ENCODE results near the gene NALCN. TPM values are rescaled to one million over a fixed set of nuclear protein-coding genes. Genes with fewer than 3 reads are reported as not detected.
A peak's percentile ranks its signal among the peaks of the same experiment; 100 is the strongest.

NALCN gene
- total RNA-seq, 6 experiments from 2014 or later = 0.09 to 0.81 (median 0.25) TPM

- 55% methylated on average over 2 of the region's 2 CpGs for WGBS (ENCODE audit: insufficient coverage, low coverage, low lambda C conversion rate, missing lambda C conversion rate)
- TF ChIP-seq POLR2A (IDR thresholded peaks at IDR 0.05) = no peak
- no peak for TF ChIP-seq CTCF (IDR thresholded peaks at IDR 0.05)
- no peaks in the 10 kb centered on the region for H3K36me3 ChIP-seq
- no peaks in the 10 kb centered on the region for H3K9me3 ChIP-seq
- intact Hi-C loops (cut with DNase I) = no loop called here
- H3K4me3 ChIP-seq = no peak overlapping the region
- no peaks in the 10 kb centered on the region for H3K4me1 ChIP-seq
- no peak overlapping the region for H3K27ac ChIP-seq
- ATAC-seq = no peak
- DNase-seq = no peak
- no peaks in the 10 kb centered on the region for H3K27me3 ChIP-seq
These were observed 154.0 kb downstream of the NALCN start for GRCh38 chr13:101262306-101262705.

- intact Hi-C loops (cut with DNase I) = no loop called here
- Histone ChIP-seq H3K27ac (no peak overlapping the region), H3K36me3 (no peaks in the 10 kb centered on the region), H3K27me3 (no peaks in the 10 kb centered on the region), H3K9me3 (no peaks in the 10 kb centered on the region), H3K4me1 (no peaks in the 10 kb centered on the region), H3K4me3 (no peak overlapping the region)
- DNase-seq (no peak), ATAC-seq (no peak)
- TF ChIP-seq POLR2A (IDR thresholded peaks at IDR 0.05) = no peak
- no peak for TF ChIP-seq CTCF (IDR thresholded peaks at IDR 0.05)
- 87% methylated on average over 6 of the region's 6 CpGs for WGBS (ENCODE audit: insufficient coverage, low coverage, low lambda C conversion rate, missing lambda C conversion rate)
These were observed 157.8 kb downstream of the NALCN start for GRCh38 chr13:101258509-101258908.

GRCh38 chr13:101258071-101258470 lies 158.2 kb downstream of the NALCN start:
- intact Hi-C loops (cut with DNase I) = no loop called here
- H3K27ac ChIP-seq = no peak overlapping the region
- DNase-seq (no peak), ATAC-seq (peak in 1 of 4 donors; percentile 38)
- no peaks in the 10 kb centered on the region for H3K36me3 ChIP-seq
- 45% methylated on average over 11 of the region's 11 CpGs for WGBS (ENCODE audit: insufficient coverage, low coverage, low lambda C conversion rate, missing lambda C conversion rate)
- H3K9me3 ChIP-seq = no peaks in the 10 kb centered on the region
- TF ChIP-seq POLR2A (IDR thresholded peaks at IDR 0.05) = no peak
- no peak for TF ChIP-seq CTCF (IDR thresholded peaks at IDR 0.05)
- H3K27me3 ChIP-seq = no peaks in the 10 kb centered on the region
- no peak overlapping the region for H3K4me3 ChIP-seq
- H3K4me1 ChIP-seq = no peaks in the 10 kb centered on the region

GRCh38 chr13:101248739-101249514 lies 167.4 kb downstream of the NALCN start:
- intact Hi-C loops (cut with DNase I) = no loop called here
- 32% methylated on average over 2 of the region's 2 CpGs for WGBS (ENCODE audit: insufficient coverage, low coverage, low lambda C conversion rate, missing lambda C conversion rate)
- no peaks in the 10 kb centered on the region for H3K36me3 ChIP-seq
- no peak overlapping the region for H3K27ac ChIP-seq
- no peaks in the 10 kb centered on the region for H3K4me1 ChIP-seq
- no peak for TF ChIP-seq POLR2A (IDR thresholded peaks at IDR 0.05)
- no peak for TF ChIP-seq CTCF (IDR thresholded peaks at IDR 0.05)
- no peaks in the 10 kb centered on the region for H3K27me3 ChIP-seq
- no peak for DNase-seq
- no peak for ATAC-seq
- H3K9me3 ChIP-seq = no peaks in the 10 kb centered on the region
- no peak overlapping the region for H3K4me3 ChIP-seq

Measured in right lobe of liver (tissue), 6 donors.